Measurements from ENCODE around the gene HEMK1.

The HEMK1 gene, protein sequence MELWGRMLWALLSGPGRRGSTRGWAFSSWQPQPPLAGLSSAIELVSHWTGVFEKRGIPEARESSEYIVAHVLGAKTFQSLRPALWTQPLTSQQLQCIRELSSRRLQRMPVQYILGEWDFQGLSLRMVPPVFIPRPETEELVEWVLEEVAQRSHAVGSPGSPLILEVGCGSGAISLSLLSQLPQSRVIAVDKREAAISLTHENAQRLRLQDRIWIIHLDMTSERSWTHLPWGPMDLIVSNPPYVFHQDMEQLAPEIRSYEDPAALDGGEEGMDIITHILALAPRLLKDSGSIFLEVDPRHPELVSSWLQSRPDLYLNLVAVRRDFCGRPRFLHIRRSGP

DNA sequence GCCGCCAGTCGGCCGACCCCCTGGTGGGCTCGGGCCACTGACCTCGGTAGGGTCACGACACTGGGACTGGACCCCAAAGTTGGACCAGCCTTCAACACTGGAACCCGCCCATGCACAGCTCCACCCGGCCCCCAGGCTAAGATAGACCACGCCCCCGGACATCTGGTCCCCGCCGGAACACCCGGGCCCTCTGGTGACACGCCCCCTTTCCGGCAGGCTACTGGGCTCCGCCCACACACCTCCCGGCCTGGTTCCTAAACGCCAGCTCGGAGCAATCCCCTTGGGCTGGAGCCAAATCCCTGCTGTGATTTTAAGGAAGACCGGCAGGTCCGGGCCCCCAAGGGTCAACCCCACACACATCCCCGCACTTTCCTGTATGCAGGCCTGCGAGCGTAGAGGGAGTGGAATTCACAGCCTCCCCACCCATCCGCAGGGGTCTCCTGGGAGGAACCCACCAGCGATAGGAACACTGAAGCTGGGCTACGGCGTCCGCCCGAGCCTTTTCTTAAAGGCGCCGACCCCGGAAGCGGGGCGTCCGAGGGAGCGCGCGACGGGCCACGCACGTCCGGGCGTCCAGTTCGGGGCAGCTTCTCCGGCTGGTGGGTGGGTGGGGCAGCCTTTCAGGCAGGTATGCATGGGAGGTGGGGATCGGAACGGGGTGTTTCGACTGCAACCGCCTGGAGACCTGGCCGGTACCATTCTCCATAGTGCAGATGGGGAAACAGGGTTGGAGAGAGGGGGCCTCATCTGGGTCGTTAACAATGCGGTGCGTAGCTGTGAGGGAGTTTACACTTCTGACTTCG is at the start of gene HEMK1:
TSS of gene HEMK1 (plus strand) at position 576 of the 803 bp plus-strand sequence. CDS start 1,583 bp downstream, outside the sequence.
- in situ Hi-C loops (cut with MboI; ENCODE audit: low sequenced_read_pairs), result no loop called here

DNA sequence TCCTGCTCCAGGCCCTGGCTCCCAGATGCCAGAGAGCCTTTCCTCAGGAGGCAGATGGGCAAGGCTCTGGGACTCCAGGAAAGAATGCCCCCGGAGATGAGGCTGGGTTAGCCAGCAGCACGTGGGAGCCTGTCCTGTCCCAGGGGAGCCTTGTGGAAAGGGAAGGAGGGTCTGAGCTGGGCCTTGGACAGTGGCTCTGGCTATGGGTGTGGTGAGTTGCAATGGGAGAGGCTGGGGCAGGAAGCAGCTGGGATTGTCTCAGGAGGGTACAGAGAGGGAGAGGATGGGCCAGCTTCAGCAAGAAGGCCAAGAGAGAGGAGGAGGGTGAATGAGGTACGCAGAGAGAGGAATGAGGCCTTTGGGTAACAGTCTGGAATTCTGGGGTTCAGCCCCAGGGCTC is 48.5 kb upstream of the HEMK1 start:
- in situ Hi-C loops (cut with MboI; ENCODE audit: low sequenced_read_pairs), result no loop called here

DNA sequence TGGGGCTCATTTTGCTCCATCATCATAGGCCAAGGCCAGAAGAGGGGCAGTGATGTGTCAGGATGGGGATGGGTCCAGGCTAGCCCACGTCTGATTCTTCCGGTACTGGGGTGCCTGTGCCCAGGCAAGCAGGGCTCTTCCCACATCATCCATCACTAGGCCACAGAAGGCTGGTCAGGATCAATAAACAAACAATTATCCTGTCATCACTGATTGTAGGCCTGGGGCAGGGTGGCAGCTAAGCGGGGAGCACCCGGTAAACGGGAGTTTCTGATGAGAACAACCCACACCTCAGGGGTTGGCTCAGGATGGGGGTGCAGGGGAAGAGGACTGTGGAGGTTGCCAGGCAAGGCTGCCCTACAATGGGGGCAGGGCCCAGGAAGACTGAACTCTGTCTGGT is 47.8 kb upstream of the HEMK1 start:
- in situ Hi-C loops (cut with MboI; ENCODE audit: low sequenced_read_pairs), result no loop called here

DNA sequence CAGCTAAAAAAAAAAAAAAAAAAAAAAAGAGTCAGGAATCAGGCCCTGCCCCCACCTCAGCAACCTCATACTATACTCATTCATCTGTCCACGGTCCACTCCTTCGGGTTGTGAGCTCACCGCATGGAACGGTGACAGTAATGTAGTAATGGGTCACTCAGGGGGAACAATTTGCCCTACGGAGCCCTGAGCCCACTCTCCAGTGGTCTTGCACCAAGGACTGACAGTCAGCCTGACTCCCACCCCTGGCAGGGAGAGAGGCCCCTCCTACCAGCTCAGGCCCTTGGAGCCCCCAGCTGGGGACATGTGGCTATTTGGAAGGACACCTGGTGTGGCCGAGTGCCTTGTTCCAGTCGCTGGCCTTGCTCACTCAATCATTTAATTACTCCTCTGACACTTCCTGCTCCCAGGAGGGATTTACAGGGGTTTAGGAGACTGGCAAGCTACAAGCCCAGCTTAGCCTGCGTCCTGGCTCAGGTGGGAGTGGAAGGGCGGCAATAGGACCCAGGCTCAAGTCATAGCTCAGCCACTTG is 46.0 kb upstream of the HEMK1 start:
- in situ Hi-C loops (cut with MboI; ENCODE audit: low sequenced_read_pairs), result no loop called here

DNA sequence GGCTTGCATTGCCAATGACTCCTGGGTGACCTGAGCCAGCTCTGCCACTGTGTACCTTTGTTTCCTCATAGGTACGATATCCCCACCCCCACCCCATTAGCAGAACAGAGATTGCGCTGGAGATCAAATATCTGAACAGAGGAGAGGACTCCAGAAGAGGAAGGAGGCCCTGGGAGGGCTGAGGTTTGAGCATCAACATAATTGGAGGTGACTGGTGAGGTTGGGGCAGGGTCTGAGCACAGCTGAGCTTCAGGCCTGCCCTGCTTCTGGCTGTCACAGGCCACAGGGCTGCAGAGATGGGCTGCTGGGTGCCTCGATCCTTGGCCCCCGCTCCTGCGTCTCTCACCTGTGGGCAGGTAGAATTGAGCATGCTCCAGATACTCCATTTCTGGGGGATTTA is 44.6 kb upstream of the HEMK1 start:
- in situ Hi-C loops (cut with MboI; ENCODE audit: low sequenced_read_pairs), result loop anchor here (25.0 kb wide), 1 partner anchor 162 kb away; the partner anchor contains the start of genes CYB561D2, NPRL2 and TMEM115

DNA sequence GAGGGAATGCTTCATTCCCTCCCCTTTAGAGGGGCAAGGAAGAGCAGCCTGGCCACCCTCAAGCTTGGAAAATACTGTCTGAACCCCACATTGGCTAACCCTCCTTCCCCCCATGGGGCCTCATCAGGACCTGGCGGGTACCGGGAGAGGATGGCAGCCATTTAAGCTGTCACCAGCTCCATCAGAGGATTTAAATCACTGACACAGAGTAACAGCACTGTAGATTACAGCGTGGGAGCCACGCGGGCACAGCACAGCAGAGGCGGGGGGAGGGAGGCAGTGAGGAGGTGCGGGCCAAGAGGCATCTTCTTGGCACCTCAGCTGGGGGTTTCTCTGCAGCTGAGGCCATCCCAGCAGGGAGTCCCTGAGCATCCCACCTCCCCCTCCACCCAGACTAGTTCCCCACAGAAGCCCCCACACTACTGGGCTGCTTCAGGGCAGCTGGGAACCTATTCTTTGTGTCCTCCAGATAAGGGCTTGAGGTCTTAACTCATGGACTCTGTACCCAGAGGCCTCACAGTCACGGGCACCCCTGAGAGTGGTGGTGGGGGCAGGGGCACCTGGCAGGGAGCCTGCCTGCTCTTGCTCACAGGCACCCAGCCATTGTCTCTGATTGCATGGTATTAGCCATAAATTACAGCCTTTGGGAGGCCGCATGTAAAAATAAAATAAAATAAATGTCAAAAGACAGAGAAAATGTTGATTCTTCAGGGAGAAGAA is 44.0 kb upstream of the HEMK1 start:
- in situ Hi-C loops (cut with MboI; ENCODE audit: low sequenced_read_pairs), result loop anchor here (25.0 kb wide), 1 partner anchor 163 kb away; the partner anchor contains the start of genes CYB561D2, NPRL2 and TMEM115

DNA sequence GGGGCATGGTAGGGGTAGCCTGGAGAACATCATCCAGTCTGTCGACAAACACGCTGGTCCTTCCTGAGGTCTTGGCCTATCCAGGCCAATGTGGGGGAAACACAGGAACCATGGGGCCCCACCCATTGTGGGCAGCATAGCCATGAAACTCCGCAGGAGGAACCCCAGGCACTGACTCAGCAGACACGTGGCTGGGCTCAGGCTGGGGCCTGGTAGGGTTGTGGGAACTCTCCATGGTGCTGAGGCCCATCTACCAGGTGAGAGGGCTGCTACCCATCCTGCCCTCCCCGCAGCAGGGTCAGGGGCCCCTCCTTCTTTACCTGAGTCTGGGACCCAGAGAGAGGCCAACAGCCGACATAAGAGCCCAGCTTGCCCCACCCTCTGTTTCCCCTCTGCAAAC is 43.3 kb upstream of the HEMK1 start:
- in situ Hi-C loops (cut with MboI; ENCODE audit: low sequenced_read_pairs), result loop anchor here (25.0 kb wide), 1 partner anchor 164 kb away; the partner anchor contains the start of genes CYB561D2, NPRL2 and TMEM115

DNA sequence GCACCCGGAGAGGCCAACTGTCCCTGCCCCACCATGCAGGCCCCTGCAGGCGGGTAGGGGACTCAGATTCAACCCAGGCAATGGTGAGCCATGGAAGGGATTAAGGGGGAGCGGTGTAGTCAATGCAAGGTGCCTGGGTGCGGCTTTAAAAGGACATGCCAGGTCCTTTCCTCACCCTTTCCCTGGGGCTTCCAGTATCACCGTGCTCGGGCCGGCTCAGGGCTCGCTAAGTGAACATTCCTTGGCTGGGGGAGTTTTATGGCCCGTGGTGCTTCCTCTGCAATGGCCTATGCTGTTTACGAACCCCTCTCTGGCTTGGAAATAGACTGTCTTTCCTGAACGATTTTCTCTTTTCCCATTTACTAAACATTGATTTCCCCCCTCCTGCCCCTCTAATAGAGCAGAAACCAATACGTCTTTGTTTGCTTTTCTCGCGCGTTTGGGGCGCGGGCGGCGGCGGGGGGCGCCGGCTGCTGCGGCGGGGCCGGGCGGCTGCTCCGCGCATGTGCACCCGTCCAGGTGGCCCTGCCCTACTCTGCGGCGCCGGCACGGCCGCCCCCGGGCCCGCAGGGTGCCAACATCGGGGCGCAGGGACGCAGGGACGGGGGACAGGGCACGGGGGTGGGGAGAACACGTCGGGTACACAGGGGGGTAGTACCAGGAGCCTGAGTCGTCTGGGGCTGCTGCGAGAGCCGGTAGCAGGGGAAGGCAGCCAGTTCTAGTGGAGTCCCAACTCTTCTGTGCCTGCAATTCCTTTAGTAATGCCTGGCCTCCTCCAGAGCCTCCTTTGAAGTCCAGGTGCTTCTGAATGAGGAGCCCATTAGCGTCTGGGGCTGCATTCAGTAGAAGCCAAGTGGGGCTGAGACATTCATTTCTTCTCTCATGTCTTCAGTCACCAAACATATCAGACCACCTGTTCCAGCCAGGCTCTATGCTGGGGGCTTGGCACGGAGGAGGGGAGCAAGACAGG is 39.0 kb upstream of the HEMK1 start:
- in situ Hi-C loops (cut with MboI; ENCODE audit: low sequenced_read_pairs), result loop anchor here (25.0 kb wide), 1 partner anchor 168 kb away; the partner anchor contains the start of genes CYB561D2, NPRL2 and TMEM115

DNA sequence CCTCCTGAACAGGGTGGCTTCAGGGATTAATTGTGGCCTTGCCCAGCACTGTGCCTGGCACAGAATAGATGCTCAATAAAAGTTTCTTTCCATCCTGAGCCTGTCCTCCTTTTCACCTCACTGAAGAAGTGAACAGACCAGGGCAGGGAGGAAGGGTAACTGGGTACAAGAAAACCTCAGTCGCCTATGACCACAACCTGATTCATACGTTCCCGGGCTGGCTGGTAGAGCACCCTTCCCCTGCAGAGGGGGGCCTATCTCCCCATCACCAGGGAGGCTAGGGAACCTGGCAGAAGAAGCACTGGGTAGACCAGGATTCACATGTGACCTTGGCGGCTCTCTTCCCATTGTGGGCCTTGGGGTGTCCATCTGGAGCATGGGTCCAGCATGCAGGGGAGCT is 38.1 kb upstream of the HEMK1 start:
- in situ Hi-C loops (cut with MboI; ENCODE audit: low sequenced_read_pairs), result loop anchor here (25.0 kb wide), 1 partner anchor 169 kb away; the partner anchor contains the start of genes CYB561D2, NPRL2 and TMEM115

DNA sequence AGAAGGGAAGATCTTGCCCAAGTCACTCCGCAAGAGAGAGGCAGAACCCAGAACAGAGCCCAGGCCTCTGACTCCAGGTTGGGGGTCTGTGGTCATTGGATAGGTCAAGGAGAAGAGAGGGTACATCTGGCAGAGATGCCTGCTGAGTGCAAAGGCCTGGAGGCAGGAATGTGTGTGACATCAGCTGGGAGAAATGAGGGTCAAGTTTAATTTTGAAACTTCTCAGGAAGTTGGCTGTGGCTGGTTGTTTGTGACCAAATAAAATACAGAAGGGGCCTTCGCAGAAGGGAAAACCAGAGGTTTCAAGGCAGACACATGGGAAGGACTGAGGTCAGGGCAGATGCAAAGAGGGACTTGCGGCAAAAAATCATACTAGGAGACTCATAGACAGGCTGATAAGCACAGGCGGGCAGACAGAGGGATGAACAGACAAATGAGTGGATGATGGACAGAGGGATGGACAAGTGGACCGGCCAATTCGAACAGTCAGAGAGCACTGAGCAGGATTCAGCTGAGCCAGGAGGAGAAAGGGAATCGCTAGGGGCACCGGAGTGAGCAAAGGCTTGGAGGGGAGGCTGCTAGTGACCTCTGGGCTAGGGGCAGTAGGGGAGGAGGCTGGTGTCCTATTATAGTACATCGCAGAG is 37.1 kb upstream of the HEMK1 start:
- in situ Hi-C loops (cut with MboI; ENCODE audit: low sequenced_read_pairs), result loop anchor here (25.0 kb wide), 1 partner anchor 170 kb away; the partner anchor contains the start of genes CYB561D2, NPRL2 and TMEM115

DNA sequence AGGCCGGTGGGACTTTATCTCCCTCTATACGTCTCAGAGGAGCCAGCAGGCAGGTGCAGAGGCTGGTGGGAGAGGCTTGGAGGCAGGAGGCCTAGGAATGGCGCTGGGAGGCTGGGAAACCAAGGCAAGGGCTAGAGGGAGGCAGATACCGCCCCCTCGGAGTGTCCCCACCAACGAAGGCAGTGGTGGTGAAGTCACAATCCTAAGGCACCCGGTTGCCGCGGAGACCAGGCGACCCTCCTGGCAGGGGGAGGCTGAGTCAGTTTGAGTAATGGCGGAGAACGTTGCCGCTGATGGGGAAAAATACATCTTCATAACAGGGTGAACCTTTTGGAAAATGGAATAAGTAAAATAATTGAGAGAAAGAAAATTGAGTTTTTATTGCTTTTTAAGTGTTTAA is 36.0 kb upstream of the HEMK1 start:
- in situ Hi-C loops (cut with MboI; ENCODE audit: low sequenced_read_pairs), result loop anchor here (25.0 kb wide), 1 partner anchor 171 kb away; the partner anchor contains the start of genes CYB561D2, NPRL2 and TMEM115

DNA sequence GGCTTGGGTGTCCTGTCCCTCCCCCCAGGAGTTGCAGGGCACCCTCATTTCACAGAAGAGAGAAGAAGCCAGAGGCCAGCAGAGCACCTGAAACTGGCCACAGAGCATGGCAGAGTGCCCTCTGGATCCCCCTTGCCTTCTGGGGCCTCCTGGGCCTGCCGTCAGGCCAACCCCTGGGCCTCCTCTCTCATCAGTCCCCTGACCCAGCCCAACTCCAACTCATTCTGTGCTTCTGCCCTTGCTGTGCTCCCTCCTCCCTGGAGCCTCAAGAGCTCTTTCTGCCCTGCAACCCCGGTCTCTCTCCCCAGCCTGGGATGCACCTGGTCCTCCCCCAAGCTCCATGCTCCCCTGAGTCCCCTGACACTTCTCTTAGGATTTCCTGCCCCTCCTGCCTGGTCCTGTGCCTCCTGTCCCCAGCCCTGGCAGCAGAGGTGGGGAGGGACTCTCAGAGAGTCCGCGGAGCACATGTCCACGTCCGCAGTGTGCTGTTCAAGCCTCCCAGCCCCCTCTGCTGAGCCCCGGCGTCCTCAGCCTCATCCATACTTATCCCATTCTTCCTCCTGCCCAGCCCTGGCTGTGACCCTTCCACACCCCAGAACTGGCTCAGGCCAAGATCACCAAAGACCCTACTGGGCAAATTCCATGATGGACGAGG is 35.4 kb upstream of the HEMK1 start:
- in situ Hi-C loops (cut with MboI; ENCODE audit: low sequenced_read_pairs), result loop anchor here (25.0 kb wide), 1 partner anchor 172 kb away; the partner anchor contains the start of genes CYB561D2, NPRL2 and TMEM115

DNA sequence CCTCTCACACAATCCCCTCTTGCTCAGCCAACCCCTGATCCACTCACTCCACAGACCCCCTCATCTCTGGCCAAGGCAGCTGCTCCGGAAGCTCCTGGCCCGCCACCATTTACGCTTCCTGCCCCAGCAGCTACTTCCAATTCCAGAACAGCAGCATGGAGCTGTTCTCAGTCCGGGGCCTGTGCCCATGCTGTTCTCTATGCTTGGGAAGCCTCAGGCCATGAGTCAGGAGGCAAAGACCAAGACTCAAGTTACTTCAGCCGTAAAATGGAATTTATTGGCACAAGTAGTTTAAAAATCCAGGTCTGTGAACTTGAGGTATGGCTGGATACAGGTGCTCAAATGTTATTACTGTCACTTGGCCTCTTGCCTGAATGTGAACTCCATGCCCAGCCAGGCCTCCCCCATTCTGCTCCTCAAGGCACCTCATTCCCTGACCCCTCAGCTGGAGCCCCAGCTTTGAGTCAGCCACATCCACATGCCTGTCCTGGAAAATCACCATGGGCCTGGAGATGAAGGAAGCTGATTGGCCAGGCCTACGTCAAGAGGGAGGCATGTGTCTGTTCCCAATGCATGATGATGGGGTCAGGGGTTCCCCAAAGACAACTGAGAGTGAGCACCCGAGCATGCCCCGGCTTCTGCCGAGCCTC is 34.5 kb upstream of the HEMK1 start:
- in situ Hi-C loops (cut with MboI; ENCODE audit: low sequenced_read_pairs), result loop anchor here (25.0 kb wide), 1 partner anchor 173 kb away; the partner anchor contains the start of genes CYB561D2, NPRL2 and TMEM115

DNA sequence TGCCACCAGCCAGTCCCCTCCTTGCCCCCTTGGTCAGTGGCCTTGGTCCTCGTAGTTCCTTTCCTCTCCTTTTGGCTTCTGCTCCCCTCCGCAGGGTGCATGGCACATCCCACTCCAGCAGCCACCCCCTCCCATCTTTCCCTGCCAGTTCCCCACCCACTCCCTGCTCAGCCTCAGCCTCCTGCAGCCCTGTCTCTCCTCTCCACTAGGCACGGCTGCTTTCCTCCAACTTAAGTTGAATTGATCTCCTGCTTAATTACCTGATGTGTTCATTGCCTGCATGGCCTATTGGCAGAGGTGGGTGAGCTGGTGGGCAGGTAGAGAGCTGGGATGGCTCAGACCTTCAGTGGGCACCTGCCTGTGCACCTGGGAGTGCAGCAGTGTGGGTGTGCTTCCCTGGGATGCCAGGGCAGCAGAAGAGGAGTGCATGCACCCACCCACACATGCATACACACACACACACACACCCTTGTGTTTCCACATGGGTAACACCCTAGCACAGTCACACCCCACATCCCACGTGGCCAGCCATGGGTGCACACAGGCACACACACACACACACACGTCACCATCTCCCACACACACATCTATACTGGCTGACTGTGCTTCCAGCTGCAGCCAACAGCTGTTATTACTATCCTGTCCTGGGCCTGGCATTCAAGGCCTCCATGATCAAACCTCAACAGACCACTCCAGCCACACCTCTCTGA is 32.7 kb upstream of the HEMK1 start:
- in situ Hi-C loops (cut with MboI; ENCODE audit: low sequenced_read_pairs), result loop anchor here (25.0 kb wide), 1 partner anchor 174 kb away; the partner anchor contains the start of genes CYB561D2, NPRL2 and TMEM115

DNA sequence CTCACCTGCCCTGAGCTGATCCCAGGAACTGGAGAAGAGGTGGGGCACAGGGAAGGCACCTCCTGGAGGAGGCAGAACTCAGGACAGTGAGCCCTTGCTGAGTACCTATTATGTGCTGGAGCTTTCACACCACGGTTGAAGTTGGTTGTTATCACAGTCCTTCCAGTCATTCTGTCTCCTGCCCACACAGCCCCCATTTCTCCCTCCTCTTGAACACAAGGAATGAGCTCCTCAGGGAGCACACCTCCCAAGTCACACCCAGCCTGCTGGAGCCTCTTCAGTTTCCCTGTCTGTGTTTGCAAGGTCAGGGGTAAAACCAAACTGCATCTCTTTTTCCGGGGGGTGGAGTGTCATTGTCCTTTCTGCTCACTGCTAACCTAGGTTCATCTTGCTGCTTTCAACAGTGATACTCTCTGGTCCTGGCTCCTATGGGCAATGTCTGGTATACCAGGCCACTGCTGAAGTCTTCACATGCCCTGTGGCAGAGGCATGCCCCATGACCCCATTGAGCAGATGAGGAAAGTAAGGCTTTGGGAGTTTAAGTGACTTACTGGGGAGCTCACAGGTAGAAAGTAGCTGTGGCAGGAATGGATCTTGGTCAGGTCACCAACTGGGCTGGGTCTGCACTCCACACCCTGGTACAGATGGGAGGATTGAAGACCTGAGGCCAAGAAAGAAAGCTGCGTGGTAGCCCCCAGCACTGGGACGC is 31.7 kb upstream of the HEMK1 start:
- in situ Hi-C loops (cut with MboI; ENCODE audit: low sequenced_read_pairs), result loop anchor here (25.0 kb wide), 1 partner anchor 175 kb away; the partner anchor contains the start of genes CYB561D2, NPRL2 and TMEM115
